GM12865 (cell line): ENCODE measurements around the gene PRKCH.

ENCODE experiments used
- DNase-seq: peaks from one replicate; pipeline ENCODE4 v3.0.0; 2010; ENCODE audit warnings: low read depth
- H3K4me3 ChIP-seq: 2 replicates; pipeline ENCODE4 v1.5.1; 2011; ENCODE audit warnings: mild to moderate bottlenecking, low read depth, low read length, control low read depth
- CTCF ChIP-seq: IDR thresholded peaks from 2 replicates; pipeline ENCODE4 v1.5.1; 2011; ENCODE audit warnings: low read length, control low read depth, low read depth, inconsistent platforms; ENCODE audit not compliant: insufficient read depth; ENCODE audit errors: missing control alignments

Gene PRKCH

GRCh38 chr14:61358554-61359226 lies 37.3 kb downstream of the PRKCH start:
- no peak for TF ChIP-seq CTCF
- no peak for DNase-seq
- H3K4me3 ChIP-seq, result no peak overlapping the region

- no peak overlapping the region for H3K4me3 ChIP-seq
- TF ChIP-seq CTCF, result no peak
- no peak for DNase-seq
These were observed 39.6 kb downstream of the PRKCH start for GRCh38 chr14:61360796-61361525.

DNA sequence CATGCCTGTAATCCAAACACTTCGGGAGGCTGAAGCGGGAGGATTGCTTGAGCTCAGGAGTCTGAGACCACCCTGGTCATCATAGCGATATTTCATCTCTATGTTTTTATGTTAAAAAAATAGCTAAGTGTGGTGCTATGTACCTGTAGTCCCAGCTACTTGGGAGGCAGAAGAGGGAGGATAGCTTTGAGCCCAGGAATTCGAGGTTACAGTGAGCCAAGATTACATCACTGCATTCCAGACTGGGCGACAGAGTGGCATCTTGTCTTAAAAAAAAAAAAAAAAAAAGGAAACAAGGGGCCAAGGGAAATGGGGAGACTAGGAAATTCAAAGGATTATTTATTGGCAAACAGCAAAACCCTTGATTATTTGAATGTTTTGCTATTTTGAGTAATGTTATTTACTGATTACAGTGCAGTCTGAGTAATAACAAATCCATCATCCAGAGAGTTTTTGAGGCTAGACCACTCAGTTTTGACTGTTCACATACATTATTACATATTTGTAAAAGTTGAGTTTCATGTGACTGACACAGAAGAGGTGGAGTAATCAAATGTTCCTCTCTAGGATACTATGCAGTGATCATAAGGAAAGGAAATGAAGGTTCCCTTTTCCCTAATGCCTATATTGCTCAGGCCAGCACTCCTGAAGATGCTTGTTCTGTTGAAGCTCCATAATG lies 40.8 kb downstream of the PRKCH start:
- no peak for TF ChIP-seq CTCF
- DNase-seq, result no peak
- H3K4me3 ChIP-seq, result no peak overlapping the region

GRCh38 chr14:61364243-61364642 lies 42.9 kb downstream of the PRKCH start:
- DNase-seq, result no peak
- no peak overlapping the region for H3K4me3 ChIP-seq
- TF ChIP-seq CTCF, result no peak

DNA sequence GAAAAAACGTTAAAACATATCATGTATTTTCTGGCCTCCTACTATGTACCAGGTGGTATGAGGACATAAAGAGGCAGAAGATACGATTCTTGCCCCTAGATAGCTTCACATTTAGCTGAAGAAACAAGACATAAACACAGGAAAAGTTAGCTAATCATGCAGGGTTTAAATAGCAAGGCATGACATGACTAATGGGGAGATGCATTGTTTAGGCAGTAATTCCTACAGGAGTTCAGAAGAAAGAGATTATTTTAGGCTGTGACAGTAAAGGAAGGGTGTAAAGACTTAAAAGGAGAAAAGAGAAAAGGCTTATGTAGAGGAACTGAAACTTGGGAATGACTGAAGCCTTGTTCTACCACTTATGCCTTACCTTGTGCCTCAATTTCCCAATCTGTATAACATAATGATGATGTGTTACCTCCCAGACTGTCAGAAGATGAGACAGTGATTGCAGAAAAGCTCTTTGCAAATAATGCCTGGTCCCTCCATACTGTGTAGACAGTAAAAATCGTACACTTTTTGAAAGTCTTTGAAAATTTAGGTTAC lies 44.4 kb downstream of the PRKCH start:
- DNase-seq, result no peak
- H3K4me3 ChIP-seq, result no peak overlapping the region
- no peak for TF ChIP-seq CTCF

- TF ChIP-seq CTCF, result no peak
- DNase-seq, result no peak
- H3K4me3 ChIP-seq, result no peak overlapping the region
These were observed 46.8 kb downstream of the PRKCH start for GRCh38 chr14:61368114-61368710.
